HG02885 (cell line): ENCODE data around the gene NECTIN4.

Source experiments
- ATAC-seq: cut with Tn5 transposase; IDR thresholded peaks from one replicate; pipeline ENCODE4 v1.9.1; 2021; ENCODE audit warnings: mild to moderate bottlenecking; ENCODE audit not compliant: unreplicated experiment, poor library complexity

The NECTIN4 gene

GRCh38 chr1:161113915-161114314, 24.6 kb upstream of the NECTIN4 start:
- no peak for ATAC-seq

- no peak for ATAC-seq
Observed at GRCh38 chr1:161111527-161111926, 22.2 kb upstream of the NECTIN4 start.

GRCh38 chr1:161111117-161111516, 21.8 kb upstream of the NECTIN4 start:
- no peak for ATAC-seq

DNA sequence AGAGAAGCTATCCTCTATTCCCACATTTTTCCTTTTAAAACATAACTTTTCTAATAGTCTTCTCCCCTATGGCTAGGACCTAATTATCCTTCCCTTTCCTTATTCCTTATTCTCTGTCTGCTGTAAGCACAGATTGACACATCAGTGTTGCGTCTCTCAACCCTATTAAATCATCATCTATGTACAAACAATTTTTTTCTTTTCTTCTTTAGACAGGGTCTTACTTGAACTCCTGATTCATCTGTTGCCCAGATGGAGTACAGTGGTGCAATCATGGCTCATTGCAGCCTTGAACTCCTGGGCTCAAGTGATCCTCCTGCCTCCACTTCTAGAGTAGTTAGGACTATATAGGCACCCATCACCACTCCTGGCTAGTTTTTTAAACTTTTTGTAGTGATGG, 17.1 kb upstream of the NECTIN4 start:
- ATAC-seq, result no peak

DNA sequence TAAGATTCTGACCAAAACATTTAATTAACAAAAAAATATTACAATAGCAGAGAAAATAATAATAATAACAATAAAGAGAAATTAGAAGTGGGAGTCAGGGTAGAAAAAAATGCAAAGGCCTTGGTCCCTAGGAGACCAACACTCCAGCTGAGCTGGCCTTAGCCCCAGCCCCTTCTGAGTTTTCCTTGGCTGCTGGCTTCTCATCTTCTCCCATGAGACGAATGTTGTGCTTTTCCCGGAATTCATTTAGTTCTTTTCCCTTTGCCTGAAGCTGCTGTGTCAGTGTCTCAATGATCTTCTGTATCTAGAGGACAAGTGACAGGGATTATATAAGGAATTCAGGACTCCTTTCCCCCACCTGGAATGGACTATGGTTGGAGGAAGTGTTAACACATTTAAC, 11.2 kb upstream of the NECTIN4 start:
- no peak for ATAC-seq

DNA sequence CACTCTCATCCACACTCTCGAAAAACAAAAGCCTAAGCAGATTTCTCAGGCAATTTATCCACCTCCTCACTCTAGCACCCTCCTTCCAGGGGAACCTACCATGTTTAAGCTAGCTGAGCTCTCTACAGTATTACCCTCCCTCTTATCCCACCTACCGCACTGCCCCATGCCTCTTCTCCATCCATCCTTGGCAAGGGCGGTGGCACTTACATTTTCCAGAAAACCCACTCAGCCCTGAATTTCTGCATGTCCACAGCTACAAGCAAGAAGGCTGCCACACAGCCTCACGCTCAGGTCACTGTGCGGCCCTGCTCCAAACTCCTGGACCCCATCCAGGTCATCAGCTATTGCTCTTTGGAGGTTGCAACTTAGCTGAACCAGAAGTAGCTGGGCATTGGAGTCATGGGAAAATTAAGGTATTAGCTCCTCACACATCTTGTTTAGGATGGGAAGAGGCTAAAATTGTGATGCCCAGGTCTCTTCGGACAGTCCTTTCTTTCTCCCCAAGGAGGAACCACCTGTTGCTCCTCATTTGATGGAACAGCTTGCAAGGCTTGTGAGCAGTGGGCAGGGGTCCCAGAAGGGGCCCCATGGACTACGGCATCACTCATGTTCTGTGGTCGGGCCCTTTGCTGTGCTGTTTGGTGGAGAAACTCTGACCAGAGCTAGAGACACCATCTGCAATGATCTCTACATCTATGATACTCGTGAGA, 9.9 kb upstream of the NECTIN4 start:
- no peak for ATAC-seq

DNA sequence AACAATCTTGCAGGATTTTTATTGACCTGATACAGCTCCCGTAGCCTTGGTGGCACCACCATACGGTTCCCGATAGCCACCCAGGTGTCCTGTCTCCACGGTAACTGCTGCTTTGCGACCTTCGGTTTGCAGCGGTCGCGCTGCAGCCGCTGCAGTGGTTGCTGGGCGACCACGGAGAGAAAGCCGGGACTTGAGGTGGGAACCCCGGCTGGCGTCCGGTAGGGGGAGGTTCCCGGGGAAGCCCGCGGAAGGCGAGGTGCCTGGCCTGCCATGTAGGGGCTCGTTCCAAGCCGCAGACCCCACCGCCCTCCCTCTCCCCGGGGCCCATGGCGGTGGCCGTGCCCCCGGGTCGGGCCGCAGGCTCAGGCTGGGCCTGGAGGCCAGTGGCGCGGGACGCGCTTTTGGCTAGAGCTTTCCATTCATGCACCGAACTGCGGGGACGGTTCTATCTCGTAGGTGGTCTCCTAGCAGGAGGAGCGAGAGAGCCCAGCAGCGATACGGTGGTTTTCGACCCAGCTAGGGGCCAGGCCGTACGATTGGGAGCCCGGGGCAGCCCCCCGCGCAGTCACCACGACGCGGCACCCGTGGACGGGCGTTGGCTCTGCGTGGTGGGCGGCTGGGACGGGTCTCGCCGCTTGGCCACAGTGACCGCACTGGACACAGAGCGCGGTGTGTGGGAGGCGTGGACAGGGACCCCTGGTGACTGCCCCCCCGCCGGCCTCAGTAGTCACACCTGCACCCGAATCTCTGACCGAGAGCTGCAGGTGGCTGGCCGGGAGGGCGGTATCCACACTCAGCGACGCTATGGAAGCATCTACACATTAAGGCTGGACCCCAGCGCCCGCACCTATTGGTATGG, 9.1 kb upstream of the NECTIN4 start, which contains the start of gene KLHDC9:
TSS of gene KLHDC9 (plus strand) at position 152 of the 859 bp plus-strand sequence. CDS start at position 327, 175 bp downstream.
- ATAC-seq, result peak; percentile 76

DNA sequence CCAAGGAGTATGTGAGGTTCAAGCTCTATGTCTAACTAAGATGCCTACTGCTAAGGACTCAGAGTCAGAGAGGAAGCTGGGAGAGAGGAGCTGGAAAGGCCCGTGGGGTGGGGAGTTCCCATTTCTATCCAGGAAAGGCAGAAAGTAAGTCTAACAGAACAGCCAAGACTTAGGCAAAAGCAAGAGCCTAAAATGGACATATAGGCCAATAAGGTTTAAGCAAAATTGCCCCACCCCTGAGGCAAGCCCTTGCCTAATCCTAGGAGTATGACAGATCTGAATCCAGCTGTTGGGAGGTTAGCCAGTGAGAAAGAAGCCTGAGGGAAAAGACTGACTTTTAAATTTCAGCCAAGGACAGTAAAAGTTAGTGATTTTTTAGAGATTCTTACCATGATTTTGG, 7.2 kb upstream of the NECTIN4 start:
- ATAC-seq, result no peak

GRCh38 chr1:161096015-161096414, 6.7 kb upstream of the NECTIN4 start:
- ATAC-seq, result no peak

GRCh38 chr1:161095230-161095629, 5.9 kb upstream of the NECTIN4 start:
- no peak for ATAC-seq

GRCh38 chr1:161094481-161094880, 5.1 kb upstream of the NECTIN4 start:
- ATAC-seq, result no peak

DNA sequence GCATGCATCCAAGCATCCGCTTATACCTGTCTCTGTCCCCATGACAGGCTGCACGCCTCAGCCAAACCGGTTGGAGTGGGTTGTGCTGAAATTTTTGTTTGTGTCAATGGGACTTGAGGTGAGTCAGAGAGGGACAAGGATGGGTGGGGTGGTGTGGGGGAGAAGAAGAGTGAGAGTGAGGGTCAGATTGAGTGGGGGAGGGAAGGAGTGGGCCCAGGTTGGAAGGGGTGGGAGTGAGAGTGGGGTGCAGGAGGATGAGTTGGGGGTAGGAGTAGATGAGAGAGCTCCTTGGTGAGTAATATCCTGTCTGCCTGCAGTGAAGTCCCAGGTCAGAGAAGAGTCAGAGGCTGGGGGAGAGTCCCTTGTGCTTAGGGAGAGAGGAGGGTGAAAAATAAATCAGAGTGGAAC, 3.3 kb upstream of the NECTIN4 start:
- ATAC-seq, result no peak

- no peak for ATAC-seq
Observed at GRCh38 chr1:161091796-161092507, 2.6 kb upstream of the NECTIN4 start.

DNA sequence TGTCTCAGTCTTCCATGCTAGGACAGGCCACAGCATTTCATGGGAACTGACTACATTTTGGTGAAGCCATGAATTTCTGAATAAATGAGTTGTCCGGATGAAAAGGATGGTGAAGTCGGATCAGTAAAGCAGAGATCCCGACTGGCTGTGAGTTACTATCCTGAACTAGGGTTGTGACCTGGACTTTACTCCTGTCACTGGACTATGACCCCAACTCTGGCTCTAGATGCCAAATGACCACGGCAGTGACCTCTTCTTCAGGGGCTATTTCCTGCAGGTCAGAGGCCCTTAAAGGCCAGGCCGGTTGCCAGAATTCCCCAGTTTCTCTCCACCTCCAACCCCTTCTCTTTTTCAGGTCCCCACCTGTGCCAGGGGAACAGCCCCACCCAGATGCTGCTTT, 1.7 kb upstream of the NECTIN4 start:
- no peak for ATAC-seq

GRCh38 chr1:161090617-161091016, 1.3 kb upstream of the NECTIN4 start:
- ATAC-seq, result no peak

DNA sequence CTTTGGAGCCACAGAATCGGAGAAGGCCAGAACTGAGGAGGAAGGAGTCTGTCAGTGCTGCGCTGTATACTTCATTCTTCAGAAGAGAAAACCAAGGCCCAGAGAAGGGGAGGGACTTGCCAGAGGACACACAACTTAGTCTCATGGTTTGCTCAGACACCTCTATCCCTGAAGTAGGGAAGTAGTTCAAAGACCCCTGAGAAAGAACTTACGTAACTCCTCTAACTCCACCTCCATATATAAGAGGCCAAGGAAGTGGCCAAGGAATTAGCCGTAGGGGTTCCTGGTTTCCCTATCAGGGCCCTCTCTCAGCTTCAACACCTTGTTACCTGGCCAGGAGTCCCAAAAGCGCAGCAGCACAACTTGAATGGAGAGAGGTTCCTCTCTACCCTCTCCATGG, 580 bp upstream of the NECTIN4 start:
- ATAC-seq, result no peak

GRCh38 chr1:161088587-161089110, 709 bp downstream of the NECTIN4 start:
- no peak for ATAC-seq

DNA sequence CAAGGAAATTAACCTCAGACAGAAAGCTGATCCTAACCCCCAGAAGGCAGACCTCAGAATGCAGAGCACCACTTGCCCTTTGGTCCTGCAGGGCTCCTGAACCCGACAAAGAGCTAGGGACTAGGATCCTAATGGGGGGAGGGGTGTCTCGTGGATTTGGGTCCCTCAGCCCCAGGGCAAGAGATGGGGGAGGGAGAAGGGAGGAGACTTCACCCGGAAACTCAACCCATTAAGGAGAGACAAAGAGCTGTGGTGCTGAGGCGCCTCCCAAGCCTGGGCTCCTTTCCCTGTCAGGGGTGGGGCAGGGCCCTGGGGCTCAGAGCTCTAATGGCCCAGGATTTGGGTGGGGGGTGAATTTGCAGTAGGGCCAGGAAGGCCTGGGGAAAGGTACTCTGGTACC, 2.9 kb downstream of the NECTIN4 start:
- ATAC-seq, result no peak

DNA sequence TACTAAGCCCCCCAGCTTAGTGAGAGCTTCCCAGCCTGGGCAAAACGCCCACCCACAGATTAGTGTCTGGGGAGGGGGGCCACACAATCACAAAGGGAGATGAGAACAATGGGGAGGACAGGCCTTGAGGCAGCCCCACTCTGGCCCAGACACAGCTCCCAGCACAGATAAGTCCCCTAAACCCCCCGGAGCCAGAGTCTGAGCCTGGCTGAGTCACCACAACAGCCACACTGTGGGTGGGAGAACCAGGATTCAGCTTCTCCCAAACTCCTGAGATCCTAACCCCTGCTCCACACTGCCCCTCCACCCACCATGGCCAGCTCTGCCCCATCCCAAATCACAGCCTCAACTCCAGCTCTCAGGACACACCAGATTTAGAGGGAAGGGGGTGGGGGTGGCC, 4.2 kb downstream of the NECTIN4 start:
- ATAC-seq, result no peak

DNA sequence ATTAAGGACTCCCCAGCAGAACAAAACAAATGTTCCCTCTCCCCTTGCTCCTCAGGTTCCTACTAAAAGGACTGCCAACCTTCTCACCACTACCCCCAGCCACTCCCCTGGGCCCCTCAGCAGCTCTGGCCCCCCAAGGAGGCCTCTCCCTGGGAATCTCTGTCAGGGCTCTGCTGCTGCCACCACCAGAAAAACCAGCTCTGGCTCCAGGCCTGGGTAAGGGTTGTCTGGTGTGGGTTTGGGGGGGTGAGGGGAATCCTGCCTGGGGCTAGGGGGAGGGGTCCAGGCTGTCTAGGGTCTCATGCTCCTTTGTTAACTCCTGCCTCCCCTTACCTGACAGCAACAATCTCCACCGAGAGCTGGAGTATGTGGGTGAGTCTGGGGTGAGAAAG, 4.8 kb downstream of the NECTIN4 start:
- no peak for ATAC-seq
